HG03558 (cell line): ENCODE measurements around the gene SRGAP1.
"Not testable (repeated sequence)": the region's sequence is repeated elsewhere in the genome, so short reads cannot be mapped to it uniquely, and the experiment has no call there.

Experiments used
- ATAC-seq: cut with Tn5 transposase; IDR thresholded peaks from one replicate; pipeline ENCODE4 v1.9.1; 2021; ENCODE audit warnings: moderate number of reproducible peaks; ENCODE audit not compliant: unreplicated experiment; ENCODE audit errors: extremely low read depth

Gene SRGAP1

DNA sequence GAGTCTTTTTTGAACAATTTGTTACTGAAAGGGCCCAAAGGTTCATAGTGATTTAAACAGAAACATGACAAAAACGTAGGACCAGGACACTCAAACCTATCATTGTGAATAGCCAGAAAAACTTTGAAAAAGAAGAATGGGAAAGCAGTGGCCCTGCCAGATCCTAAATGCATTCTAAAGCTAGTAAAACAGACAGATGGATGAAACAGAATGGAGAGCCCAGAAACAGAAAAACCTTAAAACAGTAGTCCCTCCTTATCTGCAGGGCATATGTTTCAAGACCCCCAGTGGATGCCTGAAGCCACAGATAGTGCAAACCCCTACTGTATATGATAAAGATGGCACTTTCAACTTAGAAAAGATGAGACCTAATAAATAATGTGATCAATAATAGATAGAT is 283.9 kb downstream of the SRGAP1 start:
- no peak for ATAC-seq

DNA sequence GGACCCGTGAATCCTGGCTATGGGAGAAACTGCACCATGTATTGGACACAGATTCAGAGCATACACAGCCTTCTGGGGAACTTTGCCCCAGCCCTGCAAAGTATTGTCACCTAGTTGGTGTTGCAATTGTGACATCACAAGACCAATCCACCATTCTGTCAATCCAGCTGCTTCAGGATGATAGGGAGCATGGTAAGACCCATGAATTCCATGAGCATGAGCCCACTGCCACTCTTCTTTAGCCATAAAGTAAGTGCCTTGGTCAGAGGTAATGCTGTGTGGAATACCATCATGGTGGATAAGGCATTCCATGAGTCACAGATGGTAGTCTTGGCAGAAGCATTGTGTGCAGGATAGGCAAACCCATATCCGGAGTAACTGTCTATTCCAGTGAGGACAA is 286.0 kb downstream of the SRGAP1 start:
- not testable (repeated sequence) for ATAC-seq

DNA sequence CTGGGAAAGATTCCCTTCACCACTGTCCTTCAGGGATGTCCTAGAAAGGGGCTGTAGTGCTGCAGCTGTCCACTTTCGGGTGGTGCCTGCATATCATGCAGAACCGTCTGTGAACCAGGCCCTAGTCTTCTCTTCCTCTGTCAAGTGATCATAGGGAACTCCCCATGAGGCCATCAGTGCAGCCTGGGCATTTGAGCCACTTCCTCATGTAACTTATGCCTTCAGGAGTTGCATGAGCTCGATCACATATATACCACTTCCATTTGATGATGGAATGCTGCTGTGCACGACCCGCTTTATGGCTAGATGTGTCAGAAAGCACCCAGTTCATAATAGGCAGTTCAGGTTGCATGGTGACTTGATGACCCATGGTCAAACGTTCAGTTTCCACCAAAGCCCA is 287.0 kb downstream of the SRGAP1 start:
- not testable (repeated sequence) for ATAC-seq

DNA sequence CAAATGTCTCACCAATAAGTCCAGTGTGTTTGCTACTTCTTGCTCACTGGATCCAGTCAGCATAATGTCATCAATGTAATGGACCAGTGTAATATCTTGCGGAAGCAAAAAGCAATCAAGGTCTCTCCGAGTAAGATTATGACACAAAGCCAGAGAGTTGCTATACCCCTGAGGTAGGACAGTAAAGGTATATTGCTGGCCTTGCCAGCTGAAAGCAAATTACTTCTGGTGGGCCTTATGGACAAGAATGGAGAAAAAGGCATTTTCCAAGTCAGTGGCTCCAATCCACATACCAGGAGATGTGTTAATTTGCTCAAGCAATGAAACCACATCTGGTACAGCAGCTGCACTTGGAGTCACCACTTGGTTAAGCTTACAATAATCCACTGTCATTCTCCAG is 288.2 kb downstream of the SRGAP1 start:
- ATAC-seq = not testable (repeated sequence)

DNA sequence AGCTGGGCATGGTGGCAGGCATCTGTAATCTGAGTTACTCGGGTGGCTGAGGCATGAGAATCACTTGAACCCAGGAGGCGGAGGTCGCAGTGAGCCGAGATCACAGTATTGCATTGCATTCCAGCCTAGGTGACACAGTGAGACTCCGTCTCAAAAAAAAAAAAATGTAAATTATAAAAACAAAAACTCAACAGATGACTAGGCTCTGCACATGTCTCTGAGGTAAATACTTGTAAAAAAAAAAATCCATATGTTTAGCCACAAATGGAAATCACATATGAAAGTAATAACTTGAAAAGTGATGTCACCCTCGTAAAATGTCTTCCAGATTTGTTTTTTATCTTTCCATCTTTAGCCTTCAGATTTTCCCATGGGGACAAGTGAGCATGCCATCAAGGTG is 292.6 kb downstream of the SRGAP1 start:
- ATAC-seq = no peak

DNA sequence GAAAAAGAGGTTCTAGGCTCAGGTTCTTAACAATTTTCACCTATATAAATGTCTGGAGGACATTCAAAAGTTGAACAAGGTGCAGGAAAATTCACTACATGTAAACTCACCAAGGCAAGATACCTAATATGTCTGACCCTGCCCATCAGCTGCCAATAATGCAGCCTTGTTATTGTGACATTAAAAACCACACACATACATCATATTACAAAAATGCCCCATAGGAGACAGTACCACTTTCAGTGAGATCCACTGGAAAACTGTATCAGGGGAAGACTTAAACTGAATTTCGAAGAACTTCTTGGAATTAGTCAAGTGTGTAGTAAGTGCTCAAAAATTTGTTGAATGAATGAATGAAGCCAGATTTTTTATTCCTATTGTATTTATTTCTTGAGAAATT is 294.5 kb downstream of the SRGAP1 start:
- ATAC-seq = no peak

DNA sequence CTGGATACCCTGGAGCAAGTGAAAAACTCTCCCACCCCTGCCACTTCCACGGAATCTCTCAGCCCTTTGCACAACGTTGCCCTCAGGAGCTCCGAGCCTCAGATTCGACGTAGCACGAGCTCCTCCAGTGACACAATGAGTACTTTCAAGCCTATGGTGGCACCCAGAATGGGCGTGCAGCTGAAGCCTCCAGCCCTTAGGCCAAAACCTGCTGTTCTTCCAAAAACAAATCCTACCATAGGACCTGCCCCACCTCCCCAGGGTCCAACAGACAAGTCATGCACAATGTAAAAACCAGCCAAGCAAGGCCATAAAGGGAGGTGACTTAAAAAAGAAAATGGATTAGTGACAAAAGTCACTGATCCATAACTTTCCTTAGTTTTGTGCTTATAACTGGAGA is 297.9 kb downstream of the SRGAP1 start:
- no peak for ATAC-seq

DNA sequence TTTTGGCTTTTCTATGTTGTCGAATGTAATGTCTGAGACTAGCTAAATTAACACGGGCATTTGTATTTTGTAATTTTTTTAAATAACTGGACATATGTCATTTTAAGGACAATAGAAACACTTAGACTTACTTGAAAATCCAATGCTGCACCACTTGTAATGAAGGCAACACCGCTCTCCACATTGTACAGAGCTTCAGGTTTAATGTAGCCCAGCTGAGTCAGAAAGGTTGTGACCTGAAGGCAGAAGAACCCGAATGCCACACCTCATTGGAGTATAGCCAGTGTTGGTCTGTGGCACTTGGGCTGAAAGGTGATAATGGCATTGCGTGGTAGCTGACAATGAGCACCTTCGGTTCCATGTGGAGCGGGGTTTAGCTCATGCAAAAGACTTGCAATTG is 298.3 kb downstream of the SRGAP1 start:
- ATAC-seq = no peak

DNA sequence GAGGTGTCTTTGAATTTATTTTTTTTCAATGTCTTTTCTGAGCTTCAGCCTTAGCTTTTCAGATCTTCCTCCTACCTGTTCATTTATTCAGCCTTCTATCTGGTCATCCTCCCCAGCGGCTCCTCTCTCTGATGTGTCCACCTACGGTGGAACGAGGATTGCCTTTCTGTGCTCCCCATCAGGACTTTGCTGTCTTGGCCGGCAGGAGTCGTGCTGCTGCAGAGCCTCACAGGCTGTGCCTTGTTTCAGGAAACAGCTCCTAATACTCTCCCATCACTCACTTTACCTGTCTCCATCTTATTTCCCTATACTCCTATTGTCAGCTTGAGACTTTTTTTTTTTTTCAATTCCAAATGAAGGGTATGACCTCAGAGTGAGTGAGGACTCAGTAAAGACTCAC is 300.7 kb downstream of the SRGAP1 start:
- no peak for ATAC-seq

DNA sequence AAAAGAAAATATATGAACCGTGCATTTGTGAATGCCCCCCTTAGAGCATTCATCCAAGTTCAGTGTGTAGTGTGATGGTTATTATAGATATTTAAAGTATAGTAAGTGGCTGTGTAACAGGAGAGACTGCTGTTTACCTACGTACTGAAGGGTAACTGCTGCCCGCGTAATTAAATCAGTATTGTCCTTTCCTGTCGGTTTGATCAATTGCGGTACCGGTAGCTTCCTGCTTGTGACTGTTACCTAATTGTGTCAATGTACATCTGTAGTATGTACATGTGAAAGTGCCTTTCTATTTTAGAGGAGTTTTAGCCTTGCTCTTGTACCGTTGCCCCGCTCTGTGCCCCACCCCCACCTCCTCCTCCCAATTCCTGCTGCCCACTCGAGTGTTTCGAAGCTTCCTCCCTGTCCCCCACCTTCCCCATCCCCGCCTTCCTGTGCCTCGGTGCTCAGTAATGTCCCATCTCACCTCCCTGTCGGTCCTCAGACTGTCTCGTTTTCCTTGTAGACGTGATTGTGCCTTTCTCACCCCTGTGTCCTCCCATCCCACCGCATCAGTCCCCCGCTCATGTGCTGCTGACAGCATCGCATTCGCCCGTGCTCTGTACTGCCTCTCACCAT is 302.6 kb downstream of the SRGAP1 start:
- no peak for ATAC-seq

DNA sequence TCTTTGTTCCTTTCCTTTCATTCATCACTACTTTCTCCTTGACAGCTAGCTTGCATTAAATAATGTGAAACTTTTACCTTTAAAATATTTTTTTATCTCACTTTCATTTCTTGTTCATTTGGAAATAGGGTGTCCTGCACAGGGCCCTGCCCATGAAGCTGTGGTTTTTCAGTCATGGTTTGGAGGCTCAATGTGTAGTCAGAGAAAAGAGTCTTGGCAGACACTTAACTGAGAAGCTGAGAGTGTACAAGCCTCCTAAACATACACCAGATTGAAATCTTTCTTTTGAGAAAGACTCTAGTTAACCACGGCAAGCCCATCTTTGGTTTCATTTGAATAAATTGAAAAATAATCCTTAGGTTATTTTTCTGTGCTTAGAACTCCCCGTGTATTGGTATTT is 303.4 kb downstream of the SRGAP1 start:
- ATAC-seq = no peak

DNA sequence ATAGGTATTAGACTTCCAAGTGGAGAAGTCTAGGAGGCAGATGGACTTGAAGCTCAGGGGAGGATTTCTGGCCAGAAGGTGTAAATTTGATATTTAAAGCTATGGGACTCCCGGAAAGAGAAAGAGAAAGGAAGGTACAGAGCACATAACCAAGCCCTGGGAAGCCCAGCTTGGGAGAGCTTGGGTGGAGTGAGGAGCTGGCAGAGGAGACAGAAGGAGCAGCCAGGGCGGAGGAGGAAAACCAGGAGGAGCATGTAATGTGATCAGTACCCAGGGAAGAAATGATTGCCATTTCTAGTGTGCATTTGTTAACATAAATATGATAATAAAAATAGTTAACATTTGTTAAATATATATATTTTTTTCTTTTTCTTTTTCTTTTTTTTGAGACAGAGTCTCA is 310.2 kb downstream of the SRGAP1 start:
- no peak for ATAC-seq

DNA sequence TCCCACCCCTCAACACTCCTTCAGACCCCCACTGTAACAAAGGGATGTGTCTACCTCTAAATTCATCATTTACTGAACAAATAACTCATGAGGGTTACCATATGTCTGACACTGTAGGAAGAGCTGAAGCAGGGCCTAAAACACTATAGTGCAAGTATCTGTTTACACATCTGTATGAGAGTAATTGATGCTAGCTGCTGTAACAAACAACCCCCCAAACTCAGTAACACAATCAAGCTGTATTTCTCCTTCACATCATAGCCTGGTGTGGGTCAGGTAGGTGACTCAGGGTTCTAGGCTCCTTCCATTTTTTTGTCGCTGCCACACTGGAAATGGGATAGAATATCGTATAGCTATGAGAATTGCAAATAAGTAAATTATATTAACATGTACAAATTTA is 312.6 kb downstream of the SRGAP1 start:
- no peak for ATAC-seq

DNA sequence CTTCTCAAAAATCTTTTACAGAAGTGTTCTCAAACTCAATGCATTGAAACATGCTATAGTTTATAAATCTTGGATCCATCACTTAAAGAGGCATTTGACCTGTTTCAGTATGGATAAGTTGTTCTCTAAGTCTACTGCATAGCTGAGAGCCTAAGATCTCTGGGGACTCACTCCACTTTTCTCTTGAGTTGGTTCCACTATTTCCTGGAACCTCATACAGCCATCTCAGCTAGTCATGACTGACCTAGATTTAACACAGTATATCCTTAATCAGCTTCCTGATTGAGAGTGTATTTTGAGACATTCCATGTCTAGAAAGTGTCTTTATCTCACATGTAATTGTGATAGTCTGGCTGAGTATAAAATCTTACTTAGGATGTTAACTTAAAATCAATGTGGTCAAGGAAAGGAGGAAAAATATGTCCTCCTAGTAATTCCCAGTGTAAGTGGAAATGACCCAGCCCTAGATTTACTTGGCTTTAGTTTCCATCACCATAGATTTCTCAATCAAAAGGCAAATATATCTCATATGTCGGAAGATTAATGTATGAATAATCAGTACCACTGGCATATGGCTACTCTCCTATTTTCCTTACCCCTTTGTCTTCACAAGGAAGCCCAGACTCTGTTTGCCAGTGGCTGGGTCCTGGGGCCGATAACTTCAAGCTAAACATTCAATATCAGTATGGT is 315.7 kb downstream of the SRGAP1 start:
- ATAC-seq = no peak

DNA sequence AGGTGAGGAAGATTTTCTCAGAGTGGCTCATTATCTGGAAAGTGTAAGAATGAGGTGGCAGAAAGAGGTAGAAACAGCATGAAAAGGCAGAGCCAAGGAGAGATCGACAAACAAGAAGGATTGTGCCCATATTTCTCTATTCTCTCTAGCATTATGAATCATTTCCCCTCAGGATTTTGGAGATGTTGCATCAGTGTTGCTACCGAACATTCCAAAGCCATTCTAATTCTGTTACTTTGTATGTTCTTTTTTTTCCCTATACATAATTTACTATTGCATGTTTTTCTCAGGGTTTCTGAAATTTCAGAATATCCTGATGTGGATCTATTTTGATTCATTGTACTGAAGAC is 316.2 kb downstream of the SRGAP1 start:
- no peak for ATAC-seq

DNA sequence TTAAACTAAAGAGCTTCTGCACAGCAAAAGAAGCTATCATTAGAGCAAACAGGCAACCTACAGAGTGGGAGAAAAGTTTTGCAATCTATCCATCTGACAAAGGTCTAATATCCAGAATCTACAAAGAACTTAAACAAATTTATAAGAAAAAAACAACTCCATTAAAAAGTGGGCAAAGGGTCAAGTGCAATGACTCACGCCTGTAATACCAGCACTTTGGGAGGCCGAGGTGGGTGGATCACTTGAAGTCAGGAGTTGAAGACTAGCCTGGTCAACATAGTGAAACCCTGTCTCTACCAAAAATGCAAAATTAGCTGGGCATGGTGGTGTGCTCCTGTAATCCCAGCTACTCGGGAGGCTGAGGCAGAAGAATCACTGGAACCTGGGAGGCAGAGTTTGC is 322.1 kb downstream of the SRGAP1 start:
- not testable (repeated sequence) for ATAC-seq

DNA sequence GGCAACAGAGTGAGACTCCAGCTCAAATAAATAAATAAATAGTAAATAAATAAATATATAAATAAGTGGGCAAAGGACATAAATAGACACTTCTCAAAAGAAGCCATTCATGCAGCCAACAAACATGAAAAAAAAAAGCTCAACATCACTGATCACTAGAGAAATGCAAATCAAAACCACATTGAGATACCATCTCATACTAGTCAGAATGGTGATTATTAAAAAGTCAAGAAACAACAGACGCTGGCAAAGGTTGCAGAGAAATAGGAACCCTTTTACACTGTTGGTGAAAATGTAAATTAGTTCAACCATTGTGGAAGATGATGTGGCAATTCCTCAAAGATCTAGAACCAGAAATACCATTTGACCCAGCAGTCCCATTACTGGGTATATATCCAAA is 322.5 kb downstream of the SRGAP1 start:
- not testable (repeated sequence) for ATAC-seq

DNA sequence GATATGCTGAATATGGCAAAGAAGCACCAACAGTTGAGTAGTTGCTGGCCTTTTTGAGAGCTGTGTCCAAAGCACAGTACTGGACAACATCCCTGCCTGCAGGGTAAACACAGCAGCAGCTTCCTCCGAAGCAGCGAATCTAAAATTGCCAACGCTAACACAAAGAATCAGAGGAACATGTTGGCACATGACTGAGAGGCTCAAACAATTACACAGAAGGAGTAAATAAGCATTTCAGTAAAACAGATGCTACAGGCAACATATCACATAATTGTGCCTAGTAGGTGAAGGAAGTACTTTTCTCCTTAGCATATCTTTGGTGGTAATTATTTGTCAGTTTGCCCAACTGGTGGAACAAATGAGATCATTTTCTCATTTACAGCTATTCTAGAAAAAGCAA is 325.5 kb downstream of the SRGAP1 start:
- no peak for ATAC-seq

DNA sequence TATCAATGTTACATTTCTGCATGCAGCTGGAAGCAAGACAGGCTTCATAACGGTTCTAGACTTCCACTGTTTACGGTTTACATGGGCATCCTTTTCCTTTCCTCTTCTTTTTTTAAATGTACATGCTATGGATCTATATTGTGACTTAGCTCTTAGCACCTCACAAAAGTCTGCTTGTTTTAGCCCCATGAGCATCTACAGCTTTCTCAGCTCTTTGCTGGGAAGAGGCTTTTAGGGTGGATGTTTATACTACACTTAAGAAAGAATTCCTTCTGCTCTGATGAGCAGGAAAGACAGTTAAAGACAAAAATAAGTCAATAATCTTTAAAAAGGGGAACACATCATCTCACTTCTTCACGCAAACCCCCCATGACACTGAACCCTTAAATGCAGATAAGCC is 326.2 kb downstream of the SRGAP1 start:
- no peak for ATAC-seq

DNA sequence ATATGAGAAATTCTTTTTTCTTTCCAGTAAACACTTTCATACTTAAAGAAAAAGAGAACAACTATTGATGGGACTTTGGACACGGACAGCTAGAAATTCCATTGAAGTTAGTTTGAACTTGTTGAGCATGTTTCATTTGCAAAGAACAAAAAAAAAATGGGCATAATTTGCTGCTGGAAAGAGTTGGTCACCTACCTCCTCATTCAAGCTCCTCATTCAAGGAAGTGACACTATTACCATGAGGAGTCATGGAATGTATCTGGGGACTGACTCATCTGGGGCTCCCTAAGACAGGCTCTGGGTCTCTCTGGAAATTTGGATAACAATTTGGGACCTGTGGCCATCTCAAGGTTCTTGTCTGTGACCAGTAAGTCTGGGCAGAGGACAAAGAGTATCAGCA is 327.2 kb downstream of the SRGAP1 start:
- ATAC-seq = no peak

DNA sequence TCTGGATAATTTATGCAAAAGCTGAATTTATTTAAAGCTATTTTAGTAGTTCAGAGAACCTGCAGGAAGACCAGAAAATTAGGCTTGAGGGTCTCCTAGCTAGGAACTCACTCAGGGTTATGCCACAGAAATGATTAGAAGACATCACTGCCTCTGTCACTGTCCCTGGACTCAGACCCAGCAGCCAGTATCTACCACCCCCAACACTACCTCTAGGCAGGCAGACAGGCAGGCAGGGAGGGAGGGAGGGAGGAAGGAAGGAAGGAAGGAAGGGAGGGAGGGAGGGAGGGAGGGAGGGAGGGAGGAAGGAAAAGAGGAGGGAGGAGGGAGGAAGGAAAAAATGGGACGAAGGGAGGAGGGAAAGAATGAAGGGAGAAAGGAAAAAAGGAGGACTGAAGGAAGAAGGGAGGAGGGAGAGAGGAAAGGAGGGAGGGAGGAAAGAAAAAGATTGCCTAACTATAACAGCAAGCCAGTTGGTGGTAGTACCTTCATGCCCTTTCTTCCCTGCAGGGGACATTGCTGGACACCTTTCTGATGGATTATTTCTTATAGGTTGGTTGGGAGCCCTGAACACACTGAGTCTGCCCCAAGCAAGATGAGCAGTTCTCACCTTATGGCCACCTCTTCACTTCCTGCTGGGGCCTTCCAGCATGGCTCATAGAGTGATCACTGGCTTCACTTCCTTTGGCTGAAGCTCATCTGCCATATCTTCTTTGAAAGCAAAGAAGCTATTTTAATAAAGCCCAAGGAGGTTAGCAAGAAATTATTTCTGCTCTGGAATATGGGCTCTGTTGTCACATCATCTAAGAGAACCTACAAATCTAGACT is 327.9 kb downstream of the SRGAP1 start:
- ATAC-seq = no peak

DNA sequence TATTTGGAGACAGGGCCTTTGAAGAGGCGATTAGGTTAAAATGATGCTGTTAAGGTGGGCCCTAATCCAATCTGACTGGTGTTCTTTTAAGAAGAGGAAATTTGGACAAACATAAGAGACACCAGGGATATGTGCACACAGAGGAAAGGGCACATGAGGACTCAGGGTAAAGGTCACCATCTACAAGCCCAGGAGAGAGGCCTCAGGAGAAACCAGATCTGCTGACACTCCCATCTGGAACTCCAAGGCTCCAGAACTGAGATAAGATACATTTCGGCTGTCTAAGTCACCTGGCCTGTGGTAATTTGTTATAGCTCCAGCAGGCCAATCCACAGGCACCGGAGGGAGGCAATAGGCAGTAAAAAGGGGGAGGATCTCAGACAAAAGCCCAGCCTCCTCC is 329.0 kb downstream of the SRGAP1 start:
- no peak for ATAC-seq
